ENCODE data around the gene ANKRD13D.
A peak's percentile ranks its signal among the peaks of the same experiment; 100 is the strongest.

Gene ANKRD13D

DNA sequence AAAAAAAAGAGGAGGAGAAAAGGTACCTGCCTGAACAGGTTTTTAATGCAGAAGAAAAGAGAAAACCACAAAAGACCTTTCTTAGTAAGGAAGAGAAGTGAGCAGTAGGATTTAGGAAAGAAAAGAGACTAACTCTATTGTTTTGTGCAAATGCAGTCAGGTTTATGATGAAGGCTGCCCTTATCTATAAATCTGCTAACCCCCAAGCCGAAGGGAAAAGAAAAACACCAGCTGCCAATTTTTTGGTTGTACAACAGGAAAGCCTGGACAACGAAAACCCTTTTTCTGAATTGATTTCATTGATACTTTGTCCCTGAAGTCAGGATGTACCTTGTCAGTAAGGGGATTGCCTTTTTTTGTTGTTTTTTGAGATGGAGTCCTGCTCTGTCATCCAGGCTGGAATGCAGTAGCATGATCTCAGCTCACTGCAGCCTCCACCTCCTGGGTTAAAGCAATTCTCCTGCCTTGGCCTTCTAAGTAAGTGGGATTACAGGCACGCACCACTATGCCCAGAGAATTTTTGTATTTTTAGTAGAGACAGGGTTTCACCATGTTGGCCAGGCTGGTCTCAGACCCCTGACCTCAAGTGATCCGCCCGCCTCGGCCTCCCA lies 43.1 kb downstream of the ANKRD13D start:
- Mint-ChIP-seq H3K36me3 (no peaks in the 10 kb centered on the region), H3K9me3 (no peaks in the 10 kb centered on the region), H3K27ac (no peak overlapping the region), H3K27me3 (no peaks in the 10 kb centered on the region), H3K4me3 (no peak overlapping the region), H3K4me1 (no peaks in the 10 kb centered on the region)
- no peak for DNase-seq
- CTCF ChIA-PET: interaction anchor here (1.4 to 5.5 kb wide), 3 partner anchors 14 to 19 kb away, joined by 5 to 23 read pairs (median 5); no protein-coding TSS in a partner anchor

DNA sequence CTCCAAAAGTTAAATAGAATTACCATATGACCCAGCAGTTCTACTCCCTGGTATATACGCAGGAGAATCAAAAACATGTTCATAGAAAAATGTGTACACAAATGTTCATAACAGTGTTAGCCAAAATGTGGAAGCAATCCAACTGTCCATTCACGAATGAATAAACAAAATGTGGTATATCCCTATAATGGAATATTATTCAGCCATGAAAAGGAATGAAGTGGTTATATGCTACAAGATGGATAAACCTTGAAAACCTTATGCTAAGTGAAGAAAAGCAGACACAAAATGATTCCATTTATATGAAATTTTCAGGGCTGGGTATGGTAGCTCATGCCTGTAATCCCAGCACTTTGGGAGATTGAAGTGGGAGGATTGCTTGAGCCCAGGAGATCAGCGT lies 48.2 kb downstream of the ANKRD13D start:
- DNase-seq: no peak
- CTCF ChIA-PET: interaction anchor here (1.0 to 2.1 kb wide), 4 partner anchors 8 to 47 kb away, joined by 3 to 12 read pairs (median 4); no protein-coding TSS in a partner anchor
- no peaks in the 10 kb centered on the region for H3K36me3 Mint-ChIP-seq
- no peaks in the 10 kb centered on the region for H3K4me1 Mint-ChIP-seq
- no peak overlapping the region for H3K4me3 Mint-ChIP-seq
- H3K27me3 Mint-ChIP-seq: no peaks in the 10 kb centered on the region
- H3K9me3 Mint-ChIP-seq: no peaks in the 10 kb centered on the region
- no peak overlapping the region for H3K27ac Mint-ChIP-seq

DNA sequence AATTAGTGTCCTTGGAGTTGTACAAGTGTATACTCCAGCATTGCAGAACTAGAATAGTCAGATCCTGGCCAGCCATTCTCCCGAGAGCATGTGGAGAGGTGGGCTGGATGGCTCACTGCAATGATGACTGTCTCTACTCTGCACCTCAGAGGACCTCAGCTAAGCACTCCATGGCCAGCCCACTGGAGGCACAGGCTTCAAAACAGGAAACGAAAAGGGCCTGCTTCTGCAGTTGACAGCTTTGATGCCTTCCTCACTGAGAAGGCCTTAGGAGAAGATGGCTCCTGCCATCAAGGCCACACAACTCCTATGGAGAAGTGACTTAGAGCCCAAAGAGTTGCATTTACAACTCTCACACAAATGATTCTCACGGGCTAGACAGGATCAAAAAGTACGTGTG lies 55.2 kb downstream of the ANKRD13D start:
- Mint-ChIP-seq H3K4me1 (peaks cover 35% of the 10 kb centered on the region), H3K36me3 (no peaks in the 10 kb centered on the region), H3K27me3 (no peaks in the 10 kb centered on the region), H3K27ac (peak overlapping the region; percentile 92), H3K4me3 (no peak overlapping the region), H3K9me3 (no peaks in the 10 kb centered on the region)
- CTCF ChIA-PET: interaction anchor here (0.6 to 4.6 kb wide), 8 partner anchors 12 to 1498 kb away, joined by 3 to 116 read pairs (median 15); partner anchors contain the start of genes CLCF1 and POLD4
- DNase-seq: peak; percentile 58

DNA sequence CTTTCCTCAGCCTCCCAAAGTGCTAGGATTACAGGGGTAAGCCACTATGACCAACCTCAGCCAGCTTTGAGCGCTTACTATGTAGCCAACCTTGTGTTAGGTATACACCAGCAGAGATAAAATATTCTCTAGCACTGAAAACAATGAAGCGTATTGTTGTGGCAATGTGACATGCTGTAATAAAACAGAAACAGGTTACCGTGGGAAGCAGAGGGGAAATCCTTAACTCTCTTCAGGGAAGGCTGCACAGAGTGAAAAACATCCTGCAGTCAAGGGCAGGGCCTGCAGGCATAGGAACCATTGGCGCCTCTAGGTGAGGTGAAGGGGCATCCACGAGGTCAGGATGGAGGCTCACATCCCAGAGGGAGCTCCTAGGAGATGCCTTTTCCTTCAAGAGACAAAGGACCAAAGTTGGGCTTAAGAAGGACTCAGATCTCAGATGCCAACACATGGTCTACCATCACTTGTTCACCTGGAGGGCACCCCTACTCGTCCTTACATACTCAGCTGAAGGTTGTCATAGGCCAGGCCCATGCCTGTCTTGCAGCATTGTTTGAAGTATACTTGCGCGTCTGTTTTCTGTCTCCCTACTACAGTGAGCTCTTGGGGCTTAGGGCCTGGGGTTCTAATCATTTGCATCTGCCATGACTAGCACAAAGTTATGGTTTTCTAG lies 56.3 kb downstream of the ANKRD13D start:
- DNase-seq: no peak
- H3K4me3 Mint-ChIP-seq: no peak overlapping the region

DNA sequence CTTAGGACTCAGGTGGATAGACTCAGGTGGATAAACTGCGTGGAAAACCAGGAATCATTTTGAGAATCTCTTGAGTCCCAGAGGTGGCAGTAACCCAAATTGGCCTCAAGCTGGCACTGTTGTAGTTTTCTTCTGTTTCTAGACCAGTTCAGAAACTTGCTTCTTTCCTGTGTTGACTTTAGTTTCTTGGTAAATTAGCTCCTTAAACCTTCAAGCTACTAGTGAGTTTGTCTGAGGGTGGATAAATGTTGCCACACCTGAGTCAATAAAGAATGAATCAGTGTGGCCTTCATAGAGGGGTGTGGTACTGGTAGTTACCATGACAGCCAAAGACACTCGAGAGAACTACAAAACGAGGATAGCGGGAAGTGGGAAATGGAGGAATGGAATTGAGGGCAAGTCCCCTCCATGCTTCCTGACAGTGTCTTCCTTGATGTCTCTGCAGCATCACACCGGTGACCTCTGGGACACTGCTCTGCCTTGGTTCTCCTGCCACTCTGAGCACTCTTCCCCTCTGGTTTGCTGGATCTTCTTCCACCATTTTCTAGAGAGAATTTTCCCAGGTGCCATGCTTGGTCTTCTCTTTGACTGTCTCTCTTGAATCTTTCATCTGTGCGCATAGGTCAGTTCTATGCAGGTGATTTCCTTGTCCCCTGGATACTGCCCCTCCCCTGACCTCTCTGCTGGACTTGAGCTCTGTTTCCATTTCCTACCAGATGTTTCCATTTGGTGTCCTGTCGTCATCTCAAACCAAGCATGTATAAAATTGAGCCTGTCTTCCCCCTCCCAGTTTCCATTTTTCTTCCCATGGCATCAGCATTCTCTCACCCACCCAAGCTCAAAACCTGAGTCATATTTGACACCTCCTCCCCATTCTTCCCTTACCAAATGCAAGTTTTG lies 57.1 kb downstream of the ANKRD13D start:
- Mint-ChIP-seq H3K27me3 (no peaks in the 10 kb centered on the region), H3K27ac (peak overlapping the region; percentile 92), H3K4me3 (no peak overlapping the region), H3K36me3 (peaks cover 1% of the 10 kb centered on the region), H3K9me3 (no peaks in the 10 kb centered on the region), H3K4me1 (peaks cover 38% of the 10 kb centered on the region)
- CTCF ChIA-PET: interaction anchor here (0.6 to 4.6 kb wide), 30 partner anchors 9 to 265 kb away, joined by 3 to 116 read pairs (median 6); partner anchors contain the start of genes CLCF1, PITPNM1, POLD4 and RAD9A
- DNase-seq: peak; percentile 52

More for the DNA sequence above, 56.3 kb downstream of the ANKRD13D start:
- H3K27ac Mint-ChIP-seq: peak overlapping the region; percentile 92
- no peaks in the 10 kb centered on the region for H3K27me3 Mint-ChIP-seq
- H3K4me1 Mint-ChIP-seq: peaks cover 35% of the 10 kb centered on the region
- H3K36me3 Mint-ChIP-seq: no peaks in the 10 kb centered on the region
- CTCF ChIA-PET: interaction anchor here (0.6 to 4.6 kb wide), 29 partner anchors 8 to 264 kb away, joined by 3 to 116 read pairs (median 6); partner anchors contain the start of genes CLCF1, PITPNM1, POLD4 and RAD9A
- no peaks in the 10 kb centered on the region for H3K9me3 Mint-ChIP-seq

DNA sequence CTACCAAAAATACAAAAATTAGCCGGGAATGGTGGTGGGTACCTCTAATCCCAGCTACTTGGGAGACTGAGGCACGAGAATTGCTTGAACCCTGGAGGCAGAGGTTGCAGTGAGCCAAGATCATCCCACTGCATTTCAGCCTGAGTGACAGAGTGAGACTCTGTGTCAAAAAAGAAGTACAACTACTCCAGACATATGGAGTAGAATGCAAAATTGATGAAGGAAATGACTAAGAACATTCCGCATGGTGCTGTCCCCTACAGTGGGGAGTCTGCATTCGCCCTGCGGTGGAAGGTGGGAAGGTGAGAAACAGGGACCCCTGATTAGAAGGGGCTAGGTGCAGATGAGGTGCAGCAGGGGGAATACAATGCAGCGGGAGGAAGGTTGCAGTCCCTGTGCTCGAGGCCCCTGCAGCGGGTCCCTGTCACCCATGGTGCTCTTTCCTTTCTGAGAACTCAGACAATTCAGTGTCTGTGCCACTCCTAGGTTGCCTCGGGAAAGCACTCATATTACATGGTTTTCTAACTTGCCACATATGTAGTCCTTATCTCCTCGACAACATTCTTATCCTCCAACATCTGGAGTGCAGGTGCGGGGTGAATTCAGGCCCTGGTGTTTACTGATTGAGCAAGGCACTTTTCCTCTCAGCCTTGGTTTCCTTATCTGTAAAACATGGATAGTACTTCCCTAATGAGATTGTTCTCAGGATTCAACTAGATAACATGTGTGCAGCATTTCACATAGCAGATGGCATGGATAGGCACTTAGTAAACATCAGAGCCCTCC lies 59.1 kb downstream of the ANKRD13D start:
- Mint-ChIP-seq H3K36me3 (peaks cover 9% of the 10 kb centered on the region), H3K27me3 (no peaks in the 10 kb centered on the region), H3K4me3 (no peak overlapping the region), H3K4me1 (peaks cover 52% of the 10 kb centered on the region), H3K9me3 (no peaks in the 10 kb centered on the region), H3K27ac (no peak overlapping the region)
- CTCF ChIA-PET: interaction anchor here (1.1 to 11.4 kb wide), 5 partner anchors 8 to 158 kb away, joined by 3 to 564 read pairs (median 56); partner anchors contain the start of genes CLCF1, PITPNM1, POLD4 and RAD9A
- no peak for DNase-seq

DNA sequence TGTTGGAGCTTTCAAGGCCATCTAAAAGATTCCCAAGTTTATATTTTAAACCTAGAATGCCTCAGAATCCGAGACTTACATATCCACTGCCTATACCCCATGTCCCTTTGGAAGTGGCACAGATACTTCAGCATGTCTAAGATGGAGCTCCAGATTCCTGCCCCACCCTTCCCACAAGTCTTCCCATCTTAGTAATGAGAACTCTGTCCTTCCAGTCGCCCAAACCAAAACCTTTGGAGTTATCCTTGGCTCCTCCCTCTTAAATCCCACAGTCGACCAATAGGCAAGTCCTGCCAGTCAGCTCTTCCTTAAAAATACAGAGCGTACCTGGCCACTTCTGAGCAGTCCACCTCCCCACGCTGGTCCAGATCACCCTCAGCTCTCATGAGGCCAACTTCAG lies 59.9 kb downstream of the ANKRD13D start:
- Mint-ChIP-seq H3K9me3 (no peaks in the 10 kb centered on the region), H3K27me3 (no peaks in the 10 kb centered on the region), H3K36me3 (peaks cover 9% of the 10 kb centered on the region), H3K4me1 (peaks cover 54% of the 10 kb centered on the region), H3K27ac (no peak overlapping the region), H3K4me3 (no peak overlapping the region)
- CTCF ChIA-PET: interaction anchor here (1.1 to 11.4 kb wide), 3 partner anchors 32 to 157 kb away, joined by 3 to 564 read pairs (median 3); partner anchors contain the start of genes CLCF1, PITPNM1 and RAD9A
- DNase-seq: no peak

DNA sequence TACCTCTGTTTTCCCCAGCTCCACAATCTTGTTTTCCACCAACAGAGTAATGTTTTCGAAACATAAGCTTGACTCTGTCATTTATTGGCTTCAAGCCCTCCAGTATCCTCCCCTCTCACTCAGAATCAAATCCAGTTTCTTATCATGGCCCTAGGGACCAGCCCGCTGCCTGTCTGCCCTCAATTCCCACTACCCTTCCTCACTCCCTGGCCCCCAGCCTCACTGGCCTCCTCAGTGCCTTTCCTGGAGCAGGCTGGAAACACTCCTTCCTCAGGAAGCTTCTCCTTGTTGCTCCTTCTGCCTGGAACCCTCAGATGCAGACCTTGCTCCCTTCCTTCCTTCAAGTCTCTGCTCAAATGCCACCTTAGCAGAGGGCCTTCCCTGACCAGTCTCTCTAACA lies 60.4 kb downstream of the ANKRD13D start:
- peak overlapping the region; percentile 17 for H3K27ac Mint-ChIP-seq
- peaks cover 54% of the 10 kb centered on the region for H3K4me1 Mint-ChIP-seq
- no peak overlapping the region for H3K4me3 Mint-ChIP-seq

DNA sequence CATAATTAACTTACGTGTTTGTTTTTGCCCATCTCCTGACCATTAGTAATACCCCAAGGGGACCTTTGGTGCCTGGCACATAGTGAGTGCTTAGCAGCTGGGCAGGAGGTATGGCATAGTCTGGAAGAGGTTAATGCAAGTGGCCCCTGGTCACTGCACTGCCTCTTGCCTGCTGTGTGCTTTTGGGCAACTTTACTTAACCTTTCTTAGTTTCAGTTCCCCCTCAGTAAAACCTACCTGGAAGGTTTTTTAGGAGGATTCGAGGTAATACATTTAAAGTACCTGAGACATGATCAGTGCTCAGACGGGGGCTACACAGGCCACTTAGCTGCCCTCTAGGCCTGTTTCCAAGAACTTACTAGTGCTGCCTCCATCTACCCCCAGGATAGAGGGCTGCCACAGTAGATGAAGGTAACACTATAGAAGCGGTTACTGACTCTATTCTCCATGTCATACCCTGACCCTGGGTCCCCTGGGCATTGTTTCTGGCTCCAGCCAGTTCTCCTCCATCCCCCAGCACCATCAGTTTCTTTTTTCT lies 60.9 kb downstream of the ANKRD13D start:
- no peaks in the 10 kb centered on the region for H3K27me3 Mint-ChIP-seq
- peak overlapping the region; percentile 17 for H3K27ac Mint-ChIP-seq
- DNase-seq: no peak
- no peak overlapping the region for H3K4me3 Mint-ChIP-seq
- peaks cover 9% of the 10 kb centered on the region for H3K36me3 Mint-ChIP-seq
- H3K4me1 Mint-ChIP-seq: peaks cover 54% of the 10 kb centered on the region
- H3K9me3 Mint-ChIP-seq: no peaks in the 10 kb centered on the region
- CTCF ChIA-PET: interaction anchor here (0.9 to 11.4 kb wide), 5 partner anchors 8 to 111 kb away, joined by 3 to 564 read pairs (median 3); partner anchors contain the start of genes CLCF1 and RAD9A

More for the DNA sequence above, 60.4 kb downstream of the ANKRD13D start:
- Mint-ChIP-seq H3K36me3 (peaks cover 9% of the 10 kb centered on the region), H3K9me3 (no peaks in the 10 kb centered on the region), H3K27me3 (no peaks in the 10 kb centered on the region)
- CTCF ChIA-PET: interaction anchor here (0.9 to 11.4 kb wide), 4 partner anchors 31 to 156 kb away, joined by 3 to 564 read pairs (median 3); partner anchors contain the start of genes CLCF1, PITPNM1 and RAD9A
- no peak for DNase-seq

DNA sequence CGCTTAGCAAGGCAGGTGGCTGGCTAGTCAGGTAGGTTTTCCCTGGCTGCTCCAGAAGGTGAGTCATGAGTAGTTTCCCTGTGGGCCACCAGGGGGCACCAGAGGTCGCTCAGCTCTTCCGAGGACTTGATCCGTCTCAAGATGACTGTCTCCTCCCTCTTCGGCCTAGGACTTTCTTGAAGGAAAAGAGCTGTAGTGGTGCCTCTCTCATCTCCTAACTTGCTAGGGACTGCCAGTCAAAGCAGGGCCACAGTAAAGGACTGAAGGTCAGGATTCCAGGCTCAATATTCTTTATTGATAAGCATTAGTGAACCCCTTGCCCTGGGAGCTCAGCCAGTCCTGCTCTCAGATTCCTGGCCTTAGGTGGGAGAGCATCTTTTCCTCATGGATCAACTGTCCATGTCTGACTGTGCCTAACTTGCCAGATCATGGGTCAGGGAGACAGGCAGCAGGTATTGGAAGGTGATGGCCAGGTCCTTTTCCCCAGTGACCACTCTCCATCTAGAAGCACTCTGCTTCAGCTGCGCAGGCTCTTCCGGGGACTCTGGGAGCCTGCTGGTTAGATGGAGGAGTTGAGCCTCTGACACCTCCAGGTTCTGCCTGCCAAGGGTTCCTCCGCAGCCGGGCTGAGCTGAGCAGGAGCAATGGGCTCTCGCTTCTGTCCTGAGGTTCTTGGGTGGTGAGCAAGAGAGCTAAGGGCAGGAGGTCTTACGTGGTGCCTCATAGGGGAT lies 62.3 kb downstream of the ANKRD13D start:
- Mint-ChIP-seq H3K27me3 (no peaks in the 10 kb centered on the region), H3K36me3 (peaks cover 9% of the 10 kb centered on the region), H3K4me1 (peaks cover 46% of the 10 kb centered on the region), H3K4me3 (peak overlapping the region; percentile 67), H3K27ac (peak overlapping the region; percentile 99), H3K9me3 (no peaks in the 10 kb centered on the region)
- CTCF ChIA-PET: interaction anchor here (0.6 to 11.4 kb wide), 29 partner anchors 8 to 308 kb away, joined by 3 to 564 read pairs (median 4); partner anchors contain the start of genes CLCF1, NUDT8, PPP1CA and RAD9A
- DNase-seq: peak; percentile 72
